Esophagus muscularis mucosa (tissue), 4 donors: Measurements from ENCODE around the gene MAP3K14. TPM values are rescaled to one million over a fixed set of nuclear protein-coding genes. Genes with fewer than 3 reads are reported as not detected.
A peak's percentile ranks its signal among the peaks of the same experiment; 100 is the strongest.

Experiments used
- DNase-seq: peaks from one replicate; pipeline ENCODE4 v3.0.0-alpha.2; 2017; ENCODE audit errors: extremely low spot score
- H3K27ac ChIP-seq, 4 donors: fragments of 200-600 bp; sonication (generic); replicated peaks in 1 of 4; 1 replicate in 3 of 4; 2 replicates in 1 of 4; pipeline ENCODE4 v1.5.1; 2016 to 2019; ENCODE audit warnings: mild to moderate bottlenecking in 1 of 4
- H3K27me3 ChIP-seq, 4 donors: fragments of 200-600 bp; sonication (generic); one replicate each; pipeline versions ENCODE4 v1.5.1 to v1.6.0; 2016 to 2019
- H3K36me3 ChIP-seq, 4 donors: fragments of 200-600 bp; sonication (generic); one replicate each; pipeline ENCODE4 v1.5.1; 2016 to 2019
- H3K4me1 ChIP-seq, 4 donors: fragments of 200-600 bp; sonication (generic); one replicate each; pipeline ENCODE4 v1.5.1; 2016 to 2019
- H3K4me3 ChIP-seq, 4 donors: fragments of 200-600 bp; sonication (generic); 1 replicate in 2 of 4; 2 replicates in 2 of 4; pipeline ENCODE4 v1.5.1; 2016 to 2019; ENCODE audit warnings: mild to moderate bottlenecking in 4 of 4, moderate library complexity in 1 of 4
- H3K9me3 ChIP-seq, 4 donors: fragments of 200-600 bp; sonication (generic); 1 replicate in 3 of 4; 2 replicates in 1 of 4; pipeline ENCODE4 v1.5.1; 2016 to 2019
- EP300 ChIP-seq: sonication (generic); formaldehyde crosslinking; IDR thresholded peaks from one replicate; pipeline ENCODE4 v1.6.1; 2017; ENCODE audit warnings: antibody characterized with exemption
- POLR2A ChIP-seq: fragments of 450-650 bp; IDR thresholded peaks from one replicate; pipeline ENCODE4 v1.6.1; 2017; ENCODE audit warnings: antibody characterized with exemption, moderate library complexity, mild to moderate bottlenecking, low read depth
- POLR2AphosphoS5 ChIP-seq, 2 donors: sonication (generic); formaldehyde crosslinking; IDR thresholded peaks; one replicate each; pipeline ENCODE4 v1.6.1; 2017; ENCODE audit warnings: antibody characterized with exemption in 2 of 2
- WGBS: methylation state at CpG from one replicate; pipeline ENCODE4 v1.1.5; 2018; 5-methylcytosine and 5-hydroxymethylcytosine counted together
- intact Hi-C: fragments of 100-400 bp; cut with DNase I; formaldehyde crosslinking; loops from one replicate; pipeline ENCODE4 v1.15.1; 2023
- total RNA-seq, 4 donors: library from RNA; depleted of rRNA; stranded (reverse); fragments of >200 nt; gene quantifications; one replicate each; pipeline versions ENCODE4 v1.1.0 to v1.2.1, GENCODE V29; 2016
- TF ChIP-seq, protein P1 (sequence below), 3 experiments: fragments of 200-600 bp in 2 of 3; fragments of 450-650 bp in 1 of 3; sonication (generic) in 2 of 3; IDR thresholded peaks; one replicate each; pipeline ENCODE4 v1.5.1; 2017 to 2019; ENCODE audit warnings: antibody characterized with exemption in 3 of 3, mild to moderate bottlenecking in 2 of 3, moderate library complexity in 1 of 3

MAP3K14 gene
- total RNA-seq, 4 donors from 2014 or later = 7.8 to 26.5 (median 10.6) TPM

GRCh38 chr17:45220079-45220478 lies 96.7 kb downstream of the MAP3K14 start:
- H3K4me3 ChIP-seq = no peak overlapping the region
- TF ChIP-seq POLR2A (no peak), EP300 (no peak), POLR2AphosphoS5 (IDR thresholded peaks at IDR 0.05) (no peak)
- TF ChIP-seq, protein P1, sequence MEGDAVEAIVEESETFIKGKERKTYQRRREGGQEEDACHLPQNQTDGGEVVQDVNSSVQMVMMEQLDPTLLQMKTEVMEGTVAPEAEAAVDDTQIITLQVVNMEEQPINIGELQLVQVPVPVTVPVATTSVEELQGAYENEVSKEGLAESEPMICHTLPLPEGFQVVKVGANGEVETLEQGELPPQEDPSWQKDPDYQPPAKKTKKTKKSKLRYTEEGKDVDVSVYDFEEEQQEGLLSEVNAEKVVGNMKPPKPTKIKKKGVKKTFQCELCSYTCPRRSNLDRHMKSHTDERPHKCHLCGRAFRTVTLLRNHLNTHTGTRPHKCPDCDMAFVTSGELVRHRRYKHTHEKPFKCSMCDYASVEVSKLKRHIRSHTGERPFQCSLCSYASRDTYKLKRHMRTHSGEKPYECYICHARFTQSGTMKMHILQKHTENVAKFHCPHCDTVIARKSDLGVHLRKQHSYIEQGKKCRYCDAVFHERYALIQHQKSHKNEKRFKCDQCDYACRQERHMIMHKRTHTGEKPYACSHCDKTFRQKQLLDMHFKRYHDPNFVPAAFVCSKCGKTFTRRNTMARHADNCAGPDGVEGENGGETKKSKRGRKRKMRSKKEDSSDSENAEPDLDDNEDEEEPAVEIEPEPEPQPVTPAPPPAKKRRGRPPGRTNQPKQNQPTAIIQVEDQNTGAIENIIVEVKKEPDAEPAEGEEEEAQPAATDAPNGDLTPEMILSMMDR (IDR thresholded peaks at IDR 0.05) = no peak
- intact Hi-C loops = loop anchor here (5.0 kb wide), 1 partner anchor 52 kb away; no protein-coding TSS in a partner anchor
- no peak overlapping the region for H3K27ac ChIP-seq
- H3K27me3 ChIP-seq = peaks cover 0 to 43% (median 3%) of the 10 kb centered on the region in 4 donors
- DNase-seq = no peak
- no peaks in the 10 kb centered on the region for H3K9me3 ChIP-seq
- H3K4me1 ChIP-seq = peaks cover 28 to 54% (median 39%) of the 10 kb centered on the region in 4 donors
- 87% methylated on average over 3 of the region's 3 CpGs for WGBS
- no peaks in the 10 kb centered on the region for H3K36me3 ChIP-seq

DNA sequence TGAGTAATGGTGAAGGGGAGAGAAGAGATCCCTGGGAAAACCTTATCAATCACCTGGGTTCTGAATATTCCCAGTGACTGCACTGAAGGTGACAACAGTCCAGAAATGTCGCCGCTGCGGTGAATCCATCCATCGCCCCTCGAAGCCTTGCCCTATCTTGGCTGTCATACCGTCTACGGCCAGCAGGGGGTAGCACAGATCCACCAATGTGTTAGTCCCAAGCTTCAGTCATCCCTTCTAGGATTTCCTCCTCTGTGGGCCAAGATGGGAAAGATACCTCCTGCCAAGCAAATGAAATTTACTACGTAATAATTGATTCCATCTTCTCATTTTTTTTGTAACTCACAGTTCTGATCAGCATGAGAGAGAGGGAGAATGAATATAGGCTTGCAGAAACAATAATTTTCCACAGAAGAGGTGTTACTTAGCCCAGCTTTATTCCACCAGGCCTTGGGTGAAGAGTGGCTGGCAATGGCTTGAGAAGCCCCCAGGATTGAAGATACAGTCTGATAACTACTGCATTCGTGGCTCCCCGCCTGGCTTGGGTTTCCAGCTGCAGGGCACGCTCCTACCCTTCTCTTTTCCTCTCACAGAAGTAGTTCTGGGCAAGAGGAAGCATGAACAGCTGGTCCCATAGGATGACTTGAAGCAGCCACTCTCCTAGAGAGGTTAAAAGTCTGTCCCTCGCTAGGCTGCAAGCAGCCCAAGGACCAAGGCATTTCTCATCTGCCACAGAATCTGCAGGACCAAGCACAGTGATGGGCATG lies 97.7 kb downstream of the MAP3K14 start:
- WGBS = 24% methylated on average over 7 of the region's 12 CpGs
- Histone ChIP-seq H3K36me3 (no peaks in the 10 kb centered on the region), H3K27me3 (peaks cover 0 to 36% (median 3%) of the 10 kb centered on the region in 4 donors), H3K4me3 (no peak overlapping the region), H3K9me3 (no peaks in the 10 kb centered on the region), H3K4me1 (peaks cover 20 to 48% (median 38%) of the 10 kb centered on the region in 4 donors), H3K27ac (no peak overlapping the region)
- intact Hi-C loops = loop anchor here (2.0 kb wide), 1 partner anchor 166 kb away; no protein-coding TSS in a partner anchor
- TF ChIP-seq POLR2AphosphoS5 (IDR thresholded peaks at IDR 0.05) (peak in 1 of 2 donors; percentile 34), POLR2A (no peak), EP300 (no peak)
- TF ChIP-seq, protein P1 (IDR thresholded peaks at IDR 0.05) = peak; percentile 91 to 98 (median 95)
- no peak for DNase-seq

Other genes with a start within 250 kb of the MAP3K14 start
- gene PLCD3, start 184.5 kb downstream of the MAP3K14 start, total RNA-seq = 100 to 1,000 TPM in 2 of 4 donors, 10 to 100 TPM in 2; 49.4 to 154 (median 106) TPM
- gene ACBD4, start 181.3 kb downstream of the MAP3K14 start, total RNA-seq = 10 to 100 TPM; 20.9 to 34.8 (median 23.5) TPM
- gene HEXIM1, start 168.5 kb downstream of the MAP3K14 start, total RNA-seq = 10 to 100 TPM; 32.1 to 58.2 (median 45.3) TPM
- gene HEXIM2, start 155.1 kb downstream of the MAP3K14 start, total RNA-seq = 1 to 10 TPM; 4.0 to 8.4 (median 7.0) TPM
- 10 to 100 TPM; 11.0 to 26.7 (median 19.6) TPM for gene FMNL1, start 95.1 kb downstream of the MAP3K14 start, total RNA-seq
- not detected for gene SPATA32, start 54.9 kb downstream of the MAP3K14 start, total RNA-seq
- 10 to 100 TPM; 11.2 to 15.0 (median 12.9) TPM for gene ARHGAP27, start 115.8 kb upstream of the MAP3K14 start, total RNA-seq
- gene PLEKHM1, start 173.7 kb upstream of the MAP3K14 start, total RNA-seq = 10 to 100 TPM; 28.5 to 38.0 (median 36.0) TPM